ACC112 (cell line): ENCODE data around the gene IFT57.
"Not testable (repeated sequence)": the region's sequence is repeated elsewhere in the genome, so short reads cannot be mapped to it uniquely, and the experiment has no call there.

Experiments used
- H2AFZ ChIP-seq: fragments of 200-600 bp; sonication (generic); one replicate; pipeline ENCODE4 v1.6.0; 2017; ENCODE audit warnings: antibody characterized with exemption, low read length; ENCODE audit not compliant: unreplicated experiment
- H3K27ac ChIP-seq: fragments of 200-600 bp; sonication (generic); 2 replicates; pipeline ENCODE4 v1.5.1; 2014; ENCODE audit warnings: low read depth, mild to moderate bottlenecking, antibody characterized with exemption, low read length, moderate library complexity
- H3K27me3 ChIP-seq: fragments of 200-600 bp; sonication (generic); 2 replicates; pipeline ENCODE4 v1.6.1; 2014; ENCODE audit warnings: mild to moderate bottlenecking, antibody characterized with exemption, low read length, moderate library complexity, mixed read lengths; ENCODE audit not compliant: insufficient read depth
- H3K36me3 ChIP-seq: fragments of 200-600 bp; sonication (generic); 2 replicates; pipeline ENCODE4 v1.6.1; 2016; ENCODE audit warnings: mild to moderate bottlenecking, antibody characterized with exemption, low read length, moderate library complexity, mixed read lengths; ENCODE audit not compliant: insufficient read depth
- H3K4me1 ChIP-seq: fragments of 200-600 bp; sonication (generic); one replicate; pipeline ENCODE4 v1.6.1; 2016; ENCODE audit warnings: low read length, mixed read lengths; ENCODE audit not compliant: insufficient read depth, unreplicated experiment, control insufficient read depth
- H3K4me3 ChIP-seq: fragments of 200-600 bp; sonication (generic); 2 replicates; pipeline ENCODE4 v1.5.1; 2014; ENCODE audit warnings: mild to moderate bottlenecking, low read depth, low read length
- H3K79me2 ChIP-seq: fragments of 200-600 bp; sonication (generic); one replicate; pipeline ENCODE4 v1.6.0; 2016; ENCODE audit warnings: low read length; ENCODE audit not compliant: control insufficient read depth, unreplicated experiment, insufficient read depth

IFT57 gene

GRCh38 chr3:108175352-108175751 lies 46.9 kb downstream of the IFT57 start:
- Histone ChIP-seq H3K27ac (no peak overlapping the region), H3K4me1 (peaks cover 17% of the 10 kb centered on the region), H2AFZ (no peak overlapping the region), H3K79me2 (no peaks in the 10 kb centered on the region), H3K36me3 (no peaks in the 10 kb centered on the region), H3K27me3 (no peaks in the 10 kb centered on the region), H3K4me3 (no peak overlapping the region)

GRCh38 chr3:108171106-108171505 lies 51.1 kb downstream of the IFT57 start:
- H3K27ac ChIP-seq = no peak overlapping the region
- H3K4me1 ChIP-seq = no peaks in the 10 kb centered on the region
- H3K4me3 ChIP-seq = no peak overlapping the region
- H3K79me2 ChIP-seq = no peaks in the 10 kb centered on the region
- H3K27me3 ChIP-seq = no peaks in the 10 kb centered on the region
- no peak overlapping the region for H2AFZ ChIP-seq
- 0 out of 2 replicates have a peak, but pooled peaks cover 9% of the 10 kb centered on the region for H3K36me3 ChIP-seq

DNA sequence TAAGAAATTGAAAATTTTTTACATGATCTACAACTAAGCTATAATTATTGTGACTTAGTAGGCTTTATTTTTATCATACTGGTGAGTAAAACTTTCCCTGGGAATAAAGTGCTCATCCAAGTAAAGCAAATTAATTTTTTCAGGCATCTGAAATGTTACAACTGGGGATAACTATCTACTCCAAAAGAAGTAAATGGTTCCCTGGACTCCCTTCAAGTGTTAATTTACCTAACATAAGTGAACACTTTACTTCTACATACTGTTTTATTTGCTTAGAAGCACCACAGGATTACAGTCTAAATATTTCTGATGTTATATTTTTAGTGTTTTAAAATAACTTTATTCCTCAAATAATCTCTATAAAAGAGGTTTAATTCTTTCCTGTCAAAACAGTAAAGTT lies 57.8 kb downstream of the IFT57 start:
- Histone ChIP-seq H3K27me3 (no peaks in the 10 kb centered on the region), H3K36me3 (peaks cover 14% of the 10 kb centered on the region; the same call in 1 of the 2 replicates), H3K4me3 (no peak overlapping the region), H3K27ac (no peak overlapping the region), H3K79me2 (no peaks in the 10 kb centered on the region), H2AFZ (no peak overlapping the region), H3K4me1 (peaks cover 12% of the 10 kb centered on the region)

- no peak overlapping the region for H2AFZ ChIP-seq
- peak overlapping the region; percentile 63 for H3K27ac ChIP-seq
- no peaks in the 10 kb centered on the region for H3K27me3 ChIP-seq
- no peaks in the 10 kb centered on the region for H3K79me2 ChIP-seq
- H3K4me3 ChIP-seq = peak overlapping the region; percentile 38; the same call in 1 of the 2 replicates
- peaks cover 21% of the 10 kb centered on the region for H3K4me1 ChIP-seq
- peaks cover 4% of the 10 kb centered on the region; the same call in 1 of the 2 replicates for H3K36me3 ChIP-seq
These were observed 62.4 kb downstream of the IFT57 start for GRCh38 chr3:108159865-108160264.

DNA sequence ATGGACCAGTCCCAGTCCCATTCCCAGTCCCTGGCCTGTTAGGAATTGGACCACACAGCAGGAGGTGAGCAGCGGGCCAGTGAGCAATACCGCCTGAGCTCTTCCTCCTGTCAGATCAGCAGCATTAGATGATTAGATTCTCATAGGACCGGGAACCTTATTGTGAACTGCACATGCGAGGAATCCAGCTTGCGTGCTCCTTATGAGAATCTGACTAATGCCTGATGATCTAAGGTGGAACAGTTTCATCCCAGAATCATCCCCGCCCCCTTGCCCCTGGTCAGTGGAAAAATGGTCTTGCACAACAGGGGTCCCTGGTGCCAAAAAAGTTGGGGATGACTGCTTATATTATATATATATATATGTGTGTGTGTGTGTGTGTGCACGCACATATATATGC lies 63.1 kb downstream of the IFT57 start:
- H3K27me3 ChIP-seq = no peaks in the 10 kb centered on the region
- H3K4me1 ChIP-seq = peaks cover 21% of the 10 kb centered on the region
- peaks cover 4% of the 10 kb centered on the region; the same call in 1 of the 2 replicates for H3K36me3 ChIP-seq
- H3K4me3 ChIP-seq = no peak overlapping the region
- 0 out of 2 replicates have a peak overlapping the region, but pooled peaks have one; percentile 9 for H3K27ac ChIP-seq
- no peak overlapping the region for H2AFZ ChIP-seq
- H3K79me2 ChIP-seq = no peaks in the 10 kb centered on the region

GRCh38 chr3:108158251-108158650 lies 64.0 kb downstream of the IFT57 start:
- H3K4me1 ChIP-seq = peaks cover 25% of the 10 kb centered on the region
- no peak overlapping the region for H3K4me3 ChIP-seq
- H3K27me3 ChIP-seq = no peaks in the 10 kb centered on the region

DNA sequence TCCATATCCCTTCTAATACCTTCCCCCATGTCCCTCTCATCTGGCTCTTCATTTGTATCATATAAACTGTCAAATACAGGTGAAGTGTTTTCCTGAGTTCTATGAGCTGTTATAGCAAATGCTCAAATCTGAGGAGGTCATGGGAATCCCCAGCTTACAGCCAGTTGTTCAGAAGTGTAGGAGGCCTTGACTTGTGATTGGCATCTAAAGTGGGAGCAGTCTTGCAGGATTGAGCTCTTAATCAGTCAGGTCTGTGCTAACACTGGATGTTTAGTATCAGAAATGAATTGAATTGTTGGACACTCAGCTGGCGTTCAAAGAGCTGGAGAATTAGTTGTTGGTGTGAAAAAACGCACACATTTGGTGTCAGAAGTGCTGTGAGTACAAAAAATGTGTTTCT lies 65.0 kb downstream of the IFT57 start:
- no peaks in the 10 kb centered on the region for H3K27me3 ChIP-seq
- H3K4me1 ChIP-seq = peaks cover 35% of the 10 kb centered on the region
- peaks cover 4% of the 10 kb centered on the region; the same call in 1 of the 2 replicates for H3K36me3 ChIP-seq
- H3K4me3 ChIP-seq = no peak overlapping the region
- no peak overlapping the region for H3K27ac ChIP-seq
- no peaks in the 10 kb centered on the region for H3K79me2 ChIP-seq
- H2AFZ ChIP-seq = no peak overlapping the region

More at GRCh38 chr3:108158251-108158650, 64.0 kb downstream of the IFT57 start:
- Histone ChIP-seq H2AFZ (no peak overlapping the region), H3K79me2 (no peaks in the 10 kb centered on the region), H3K36me3 (peaks cover 4% of the 10 kb centered on the region; the same call in 1 of the 2 replicates), H3K27ac (no peak overlapping the region)

DNA sequence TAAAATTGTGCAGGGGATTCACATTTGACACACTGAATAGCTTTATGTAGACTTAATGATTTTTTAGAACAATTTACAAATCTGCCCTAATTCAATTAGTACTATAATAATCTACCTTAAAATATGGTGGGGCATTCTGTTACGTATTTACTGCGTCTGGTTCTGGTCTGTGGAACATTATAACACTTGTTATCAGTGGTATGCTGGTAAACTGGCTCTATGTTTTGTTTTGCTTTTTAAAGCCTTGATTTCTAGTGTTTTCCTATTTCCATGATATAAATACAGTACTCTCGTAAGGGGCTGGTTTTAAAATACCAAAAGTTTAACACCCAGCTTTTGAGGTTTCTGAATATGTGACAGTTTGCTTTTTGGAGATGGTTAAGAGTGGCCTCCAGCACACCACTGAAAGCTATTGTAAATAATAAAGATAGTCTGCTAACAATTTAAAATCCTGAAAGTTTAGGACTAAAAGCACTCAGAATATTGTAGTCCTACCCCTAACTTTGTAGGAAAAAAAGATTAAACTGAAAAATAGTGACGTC lies 65.8 kb downstream of the IFT57 start:
- Histone ChIP-seq H3K79me2 (no peaks in the 10 kb centered on the region), H3K4me1 (peaks cover 37% of the 10 kb centered on the region), H2AFZ (no peak overlapping the region), H3K27me3 (no peaks in the 10 kb centered on the region), H3K27ac (no peak overlapping the region), H3K36me3 (no peaks in the 10 kb centered on the region), H3K4me3 (no peak overlapping the region)

- H3K79me2 ChIP-seq, H3K27me3 ChIP-seq, H3K27ac ChIP-seq, H2AFZ ChIP-seq, H3K4me3 ChIP-seq, H3K36me3 ChIP-seq: not testable (repeated sequence)
- peaks cover 37% of the 10 kb centered on the region for H3K4me1 ChIP-seq
These were observed 66.6 kb downstream of the IFT57 start for GRCh38 chr3:108155642-108156041.

- H3K79me2 ChIP-seq = no peaks in the 10 kb centered on the region
- no peak overlapping the region for H3K4me3 ChIP-seq
- no peak overlapping the region for H3K27ac ChIP-seq
- peaks cover 20% of the 10 kb centered on the region for H3K4me1 ChIP-seq
- H3K27me3 ChIP-seq = no peaks in the 10 kb centered on the region
- H2AFZ ChIP-seq = peak overlapping the region; percentile 89
- H3K36me3 ChIP-seq = no peaks in the 10 kb centered on the region
These were observed 68.7 kb downstream of the IFT57 start for GRCh38 chr3:108153451-108153981.

- H3K79me2 ChIP-seq = no peaks in the 10 kb centered on the region
- H3K27ac ChIP-seq = no peak overlapping the region
- no peaks in the 10 kb centered on the region for H3K27me3 ChIP-seq
- H2AFZ ChIP-seq = peak overlapping the region; percentile 89
- no peak overlapping the region for H3K4me3 ChIP-seq
- no peaks in the 10 kb centered on the region for H3K36me3 ChIP-seq
- peaks cover 16% of the 10 kb centered on the region for H3K4me1 ChIP-seq
These were observed 70.0 kb downstream of the IFT57 start for GRCh38 chr3:108152274-108152673.
